Measurements from ENCODE around the gene PDE6H. TPM values are rescaled to one million over a fixed set of nuclear protein-coding genes. Genes with fewer than 3 reads are reported as not detected.
A peak's percentile ranks its signal among the peaks of the same experiment; 100 is the strongest.

The PDE6H gene
- total RNA-seq, 5 donors from 2014 or later (not counting 1 experiment from before 2014, with no cell fraction given), result not detected

GRCh38 chr12:14957551-14958168, 15.2 kb upstream of the PDE6H start:
- peaks cover 0 to 26% of the 10 kb centered on the region in 2 donors for H3K36me3 ChIP-seq (ENCODE audit: control insufficient read depth in 2 of 2, extremely low read depth in 1 of 2, insufficient read depth in 1 of 2, low read length in 1 of 2)
- POLR2A ChIA-PET, result interaction anchor here (1.0 to 2.0 kb wide), 4 partner anchors 9 to 182 kb away, joined by 3 to 6 read pairs (median 4); partner anchors contain the start of genes C12orf60 (in 1 of the 2) and WBP11 (in 1 of the 2)

GRCh38 chr12:14958361-14959125, 14.3 kb upstream of the PDE6H start:
- WGBS (ENCODE audit: insufficient coverage), result 0% methylated on average over 5 of the region's 11 CpGs
- Mint-ChIP-seq H3K27ac (peak overlapping the region; percentile 95 to 98), H3K36me3 (peaks cover 52% of the 10 kb centered on the region), H3K4me3 (peak overlapping the region; percentile 97 to 98 (median 98)), H3K4me1 (peaks cover 62 to 72% (median 69%) of the 10 kb centered on the region in 3 donors), H3K9me3 (no peaks in the 10 kb centered on the region), H3K27me3 (no peaks in the 10 kb centered on the region)
- ChIA-PET CTCF (interaction anchor here in 1 of 2 donors (1.7 to 2.0 kb wide), 2 partner anchors 25 to 37 kb away, joined by 4 to 6 read pairs; no protein-coding TSS in a partner anchor), POLR2A (interaction anchor here (0.6 to 2.0 kb wide), 6 partner anchors 9 to 183 kb away, joined by 3 to 6 read pairs (median 3); partner anchors contain the start of genes C12orf60 (in 1 of the 2) and WBP11 (in 1 of the 2))
- Histone ChIP-seq H3K27me3 (replicated peaks in 1 of 2; ENCODE audit: control insufficient read depth in 2 of 2, extremely low read depth in 1 of 2, insufficient read depth in 2 of 2, low read length in 1 of 2) (no peaks in the 10 kb centered on the region), H3K36me3 (ENCODE audit: control insufficient read depth in 2 of 2, extremely low read depth in 1 of 2, insufficient read depth in 1 of 2, low read length in 1 of 2) (peaks cover 0 to 26% of the 10 kb centered on the region in 2 donors), H3K27ac (ENCODE audit: low read length) (peak overlapping the region; percentile 97), H3K9me3 (no peaks in the 10 kb centered on the region), H3K4me1 (ENCODE audit: control insufficient read depth in 1 of 2, extremely low read depth in 1 of 2, insufficient read depth in 2 of 2, low read length in 2 of 2) (peaks cover 42 to 59% of the 10 kb centered on the region in 2 experiments), H3K4me3 (ENCODE audit: control insufficient read depth in 1 of 2, extremely low read depth in 1 of 2, low read length in 1 of 2) (peak overlapping the region; percentile 77 to 88)
- DNase-seq (peak in 5 of 35 experiments; percentile 29 to 56 (median 35)), ATAC-seq (replicated peaks in 1 of 4) (peak in 1 of 4 experiments; percentile 14)

More at GRCh38 chr12:14957551-14958168, 15.2 kb upstream of the PDE6H start:
- peak overlapping the region; percentile 77 to 88 for H3K4me3 ChIP-seq (ENCODE audit: control insufficient read depth in 1 of 2, extremely low read depth in 1 of 2, low read length in 1 of 2)
- no peak for DNase-seq
- ATAC-seq (replicated peaks in 1 of 4), result no peak
- H3K4me1 ChIP-seq (ENCODE audit: control insufficient read depth in 1 of 2, extremely low read depth in 1 of 2, insufficient read depth in 2 of 2, low read length in 2 of 2), result peaks cover 40 to 59% of the 10 kb centered on the region in 2 experiments
- H3K27me3 ChIP-seq (replicated peaks in 1 of 2; ENCODE audit: control insufficient read depth in 2 of 2, extremely low read depth in 1 of 2, insufficient read depth in 2 of 2, low read length in 1 of 2), result no peaks in the 10 kb centered on the region
- 5% methylated on average over 3 of the region's 5 CpGs for WGBS (ENCODE audit: insufficient coverage)
- peak overlapping the region; percentile 97 for H3K27ac ChIP-seq (ENCODE audit: low read length)
- peaks cover 64 to 72% (median 70%) of the 10 kb centered on the region in 3 donors for H3K4me1 Mint-ChIP-seq
- CTCF ChIA-PET, result interaction anchor here (0.5 to 1.7 kb wide), 2 partner anchors 26 to 705 kb away, joined by 4 read pairs; no protein-coding TSS in a partner anchor
- H3K27me3 Mint-ChIP-seq, result no peaks in the 10 kb centered on the region
- no peaks in the 10 kb centered on the region for H3K9me3 ChIP-seq
- peak overlapping the region; percentile 95 to 98 for H3K27ac Mint-ChIP-seq
- H3K9me3 Mint-ChIP-seq, result no peaks in the 10 kb centered on the region
- peak overlapping the region; percentile 97 to 98 (median 98) for H3K4me3 Mint-ChIP-seq
- H3K36me3 Mint-ChIP-seq, result peaks cover 57% of the 10 kb centered on the region

DNA sequence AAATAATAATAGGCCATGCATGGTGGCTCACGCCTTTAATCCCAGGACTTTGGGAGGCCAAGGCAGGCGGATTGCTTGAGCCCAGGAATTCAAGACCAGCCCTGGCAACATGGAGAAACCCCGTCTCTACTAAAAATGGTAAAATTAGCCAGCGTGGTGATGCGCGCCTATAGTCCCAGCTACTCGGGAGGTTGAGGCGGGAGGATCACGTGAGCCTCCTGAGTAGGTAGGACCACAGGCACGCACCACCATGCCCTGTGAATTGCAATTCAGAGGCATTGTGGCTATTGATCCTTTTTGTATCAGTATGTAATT, 13.8 kb upstream of the PDE6H start:
- ATAC-seq (replicated peaks in 1 of 4), result no peak
- CTCF ChIA-PET, result interaction anchor here in 1 of 2 donors (1.7 to 2.0 kb wide), 2 partner anchors 24 to 37 kb away, joined by 4 to 6 read pairs; no protein-coding TSS in a partner anchor
- H3K4me1 ChIP-seq (ENCODE audit: control insufficient read depth in 1 of 2, extremely low read depth in 1 of 2, insufficient read depth in 2 of 2, low read length in 2 of 2), result peaks cover 42 to 62% of the 10 kb centered on the region in 2 experiments

GRCh38 chr12:14959463-14959862, 13.4 kb upstream of the PDE6H start:
- H3K27me3 ChIP-seq (replicated peaks in 1 of 2; ENCODE audit: control insufficient read depth in 2 of 2, extremely low read depth in 1 of 2, insufficient read depth in 2 of 2, low read length in 1 of 2), result no peaks in the 10 kb centered on the region
- Mint-ChIP-seq H3K4me3 (peak overlapping the region; percentile 97 to 98 (median 98)), H3K4me1 (peaks cover 62 to 72% (median 69%) of the 10 kb centered on the region in 3 donors), H3K36me3 (peaks cover 43% of the 10 kb centered on the region), H3K27ac (peak overlapping the region; percentile 95 to 98), H3K27me3 (no peaks in the 10 kb centered on the region), H3K9me3 (peaks cover 0 to 4% (median 0%) of the 10 kb centered on the region in 3 donors)
- H3K27ac ChIP-seq (ENCODE audit: low read length), result peak overlapping the region; percentile 97
- DNase-seq (no peak), ATAC-seq (replicated peaks in 1 of 4) (no peak)
- peaks cover 38 to 62% of the 10 kb centered on the region in 2 experiments for H3K4me1 ChIP-seq (ENCODE audit: control insufficient read depth in 1 of 2, extremely low read depth in 1 of 2, insufficient read depth in 2 of 2, low read length in 2 of 2)
- H3K36me3 ChIP-seq (ENCODE audit: control insufficient read depth in 2 of 2, extremely low read depth in 1 of 2, insufficient read depth in 1 of 2, low read length in 1 of 2), result peaks cover 0 to 19% of the 10 kb centered on the region in 2 donors
- H3K4me3 ChIP-seq (ENCODE audit: control insufficient read depth in 1 of 2, extremely low read depth in 1 of 2, low read length in 1 of 2), result peak overlapping the region; percentile 77 to 88
- H3K9me3 ChIP-seq, result no peaks in the 10 kb centered on the region
- WGBS (ENCODE audit: insufficient coverage), result 0% methylated on average over 1 of the region's 3 CpGs
- CTCF ChIA-PET, result interaction anchor here in 1 of 2 donors (2.0 kb wide), 1 partner anchor 36 kb away, joined by 6 read pairs; no protein-coding TSS in a partner anchor
- POLR2A ChIA-PET, result interaction anchor here (0.6 to 2.0 kb wide), 10 partner anchors 11 to 190 kb away, joined by 3 to 6 read pairs (median 3); no protein-coding TSS in a partner anchor

More for the DNA sequence above, 13.8 kb upstream of the PDE6H start:
- 3% methylated on average over 9 of the region's 10 CpGs for WGBS (ENCODE audit: insufficient coverage)
- H3K27me3 Mint-ChIP-seq, result no peaks in the 10 kb centered on the region
- H3K27ac Mint-ChIP-seq, result peak overlapping the region; percentile 95 to 98
- POLR2A ChIA-PET, result interaction anchor here (0.6 to 2.0 kb wide), 10 partner anchors 11 to 189 kb away, joined by 3 to 6 read pairs (median 3); no protein-coding TSS in a partner anchor
- H3K4me3 Mint-ChIP-seq, result peak overlapping the region; percentile 97 to 98 (median 98)
- DNase-seq, result peak in 3 of 35 experiments; percentile 27 to 40 (median 39)
- H3K36me3 Mint-ChIP-seq, result peaks cover 47% of the 10 kb centered on the region
- H3K4me1 Mint-ChIP-seq, result peaks cover 62 to 72% (median 69%) of the 10 kb centered on the region in 3 donors
- Histone ChIP-seq H3K4me3 (ENCODE audit: control insufficient read depth in 1 of 2, extremely low read depth in 1 of 2, low read length in 1 of 2) (peak overlapping the region; percentile 77 to 88), H3K36me3 (ENCODE audit: control insufficient read depth in 2 of 2, extremely low read depth in 1 of 2, insufficient read depth in 1 of 2, low read length in 1 of 2) (peaks cover 0 to 23% of the 10 kb centered on the region in 2 donors), H3K27me3 (replicated peaks in 1 of 2; ENCODE audit: control insufficient read depth in 2 of 2, extremely low read depth in 1 of 2, insufficient read depth in 2 of 2, low read length in 1 of 2) (no peaks in the 10 kb centered on the region), H3K27ac (ENCODE audit: low read length) (peak overlapping the region; percentile 97), H3K9me3 (no peaks in the 10 kb centered on the region)
- peaks cover 0 to 4% (median 0%) of the 10 kb centered on the region in 3 donors for H3K9me3 Mint-ChIP-seq

DNA sequence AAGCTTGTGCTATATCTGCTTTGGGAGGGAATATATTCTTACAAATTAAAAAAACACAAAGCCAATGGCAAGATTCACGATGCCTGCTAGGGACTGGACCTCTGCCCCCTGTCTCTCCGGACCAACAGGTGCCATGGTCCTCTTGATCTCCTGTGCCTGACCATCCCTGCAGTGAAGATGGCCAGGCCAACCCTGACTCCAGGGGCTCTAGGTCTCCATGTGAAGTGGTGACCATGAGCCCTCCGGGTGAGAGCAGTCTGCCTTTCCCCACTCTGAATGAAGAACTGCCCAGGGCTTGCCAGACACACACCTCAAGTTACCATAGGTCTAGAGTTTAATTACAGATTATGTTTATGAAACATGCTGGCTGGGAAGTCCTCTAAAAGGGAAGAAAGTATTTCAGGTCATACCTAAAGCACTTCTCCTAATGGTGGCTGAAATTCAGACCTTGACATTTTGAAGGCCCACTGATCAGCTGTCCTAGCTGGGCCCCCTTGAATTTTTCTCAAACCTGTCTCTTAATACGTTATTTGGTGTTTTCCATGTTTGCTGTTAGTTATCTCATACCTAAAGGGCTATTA, 12.8 kb upstream of the PDE6H start:
- 0% methylated on average over 2 of the region's 4 CpGs for WGBS (ENCODE audit: insufficient coverage)
- peaks cover 0 to 4% (median 0%) of the 10 kb centered on the region in 3 donors for H3K9me3 Mint-ChIP-seq
- ATAC-seq (replicated peaks in 1 of 4) (no peak), DNase-seq (peak in 1 of 35 experiments; percentile 26)
- Histone ChIP-seq H3K9me3 (no peaks in the 10 kb centered on the region), H3K4me1 (ENCODE audit: control insufficient read depth in 1 of 2, extremely low read depth in 1 of 2, insufficient read depth in 2 of 2, low read length in 2 of 2) (peaks cover 40 to 57% of the 10 kb centered on the region in 2 experiments), H3K27ac (ENCODE audit: low read length) (peak overlapping the region; percentile 97), H3K4me3 (ENCODE audit: control insufficient read depth in 1 of 2, extremely low read depth in 1 of 2, low read length in 1 of 2) (peak overlapping the region; percentile 77 to 88), H3K36me3 (ENCODE audit: control insufficient read depth in 2 of 2, extremely low read depth in 1 of 2, insufficient read depth in 1 of 2, low read length in 1 of 2) (peaks cover 0 to 17% of the 10 kb centered on the region in 2 donors), H3K27me3 (replicated peaks in 1 of 2; ENCODE audit: control insufficient read depth in 2 of 2, extremely low read depth in 1 of 2, insufficient read depth in 2 of 2, low read length in 1 of 2) (no peaks in the 10 kb centered on the region)
- peak overlapping the region; percentile 95 to 98 for H3K27ac Mint-ChIP-seq
- ChIA-PET CTCF (interaction anchor here in 1 of 2 donors (1.3 to 2.0 kb wide), 2 partner anchors 12 to 36 kb away, joined by 3 to 6 read pairs; no protein-coding TSS in a partner anchor), POLR2A (interaction anchor here (0.6 to 2.0 kb wide), 10 partner anchors 8 to 190 kb away, joined by 3 to 6 read pairs (median 3); no protein-coding TSS in a partner anchor)
- H3K36me3 Mint-ChIP-seq, result peaks cover 38% of the 10 kb centered on the region
- no peaks in the 10 kb centered on the region for H3K27me3 Mint-ChIP-seq
- H3K4me3 Mint-ChIP-seq, result peak overlapping the region; percentile 97 to 98 (median 98)
- peaks cover 63 to 74% (median 70%) of the 10 kb centered on the region in 3 donors for H3K4me1 Mint-ChIP-seq

Measured in T-cell (primary cell).